SU-DHL-6 (cell line): Measurements from ENCODE around the gene SMARCD2.

Experiments
- H2AFZ ChIP-seq: fragments of 200-600 bp; sonication (generic); 2 replicates; pipeline ENCODE4 v1.6.1; 2014; ENCODE audit warnings: low read depth, mild to moderate bottlenecking, moderate library complexity, mixed read lengths, antibody characterized with exemption, low read length; ENCODE audit not compliant: severe bottlenecking
- H3F3A ChIP-seq: fragments of 200-600 bp; shearing (Covaris generic); 2 replicates; pipeline ENCODE4 v1.6.0; 2016; ENCODE audit warnings: antibody characterized with exemption, mild to moderate bottlenecking; ENCODE audit not compliant: insufficient read depth
- H3K27ac ChIP-seq: fragments of 200-600 bp; sonication (generic); 2 replicates; pipeline ENCODE4 v1.5.1; 2016; ENCODE audit warnings: low read depth, mild to moderate bottlenecking, low read length, moderate library complexity, mixed read lengths
- H3K27me3 ChIP-seq: fragments of 200-600 bp; sonication (generic), shearing (Covaris generic); 2 replicates; pipeline ENCODE4 v1.6.0; 2014; ENCODE audit warnings: mild to moderate bottlenecking, low read length
- H3K36me3 ChIP-seq: fragments of 200-600 bp; sonication (generic); 2 replicates; pipeline ENCODE4 v1.6.1; 2014; ENCODE audit warnings: mild to moderate bottlenecking, low read length, mixed read lengths
- H3K4me2 ChIP-seq: fragments of 300-600, 200-600 bp; shearing (Covaris generic), sonication (generic); 2 replicates; pipeline ENCODE4 v1.6.0; 2014; ENCODE audit warnings: low read length, low read depth, mild to moderate bottlenecking; ENCODE audit not compliant: poor library complexity, severe bottlenecking
- H3K4me3 ChIP-seq: fragments of 200-600 bp; sonication (generic); 2 replicates; pipeline ENCODE4 v1.5.1; 2014; ENCODE audit warnings: antibody characterized with exemption, low read length, mild to moderate bottlenecking, mixed read lengths; ENCODE audit not compliant: insufficient read depth, poor library complexity, severe bottlenecking
- H3K79me2 ChIP-seq: fragments of 200-600 bp; sonication (generic); 2 replicates; pipeline ENCODE4 v1.6.1; 2014; ENCODE audit warnings: mild to moderate bottlenecking, low read length, moderate library complexity; ENCODE audit not compliant: insufficient read depth
- H3K9ac ChIP-seq: fragments of 200-600 bp; sonication (generic); 2 replicates; pipeline ENCODE4 v1.7.0; 2014; ENCODE audit warnings: mild to moderate bottlenecking, low read length
- H3K9me2 ChIP-seq: fragments of 200-600 bp; sonication (generic); replicated peaks from 2 replicates; pipeline ENCODE4 v1.6.1; 2014; ENCODE audit warnings: low read length; ENCODE audit not compliant: insufficient read depth
- H3K9me3 ChIP-seq: fragments of 200-600 bp; sonication (generic); 2 replicates; pipeline ENCODE4 v1.6.1; 2014; ENCODE audit warnings: low read length, mixed read lengths; ENCODE audit not compliant: insufficient read depth
- H4K20me1 ChIP-seq: fragments of 200-600 bp; sonication (generic); 2 replicates; pipeline ENCODE4 v1.6.1; 2014; ENCODE audit warnings: low read depth, mild to moderate bottlenecking, antibody characterized with exemption, low read length, moderate library complexity, mixed read lengths
- CTCF ChIP-seq: fragments of 200-600 bp; sonication (generic); IDR thresholded peaks from one replicate; pipeline ENCODE4 v1.5.1; 2017; ENCODE audit warnings: antibody characterized with exemption, mild to moderate bottlenecking, low read length, moderate library complexity; ENCODE audit not compliant: insufficient read depth, poor library complexity, severe bottlenecking
- EZH2phosphoT487 ChIP-seq: fragments of 200-600 bp; sonication (generic), shearing (Covaris generic); conservative IDR thresholded peaks from 2 replicates; pipeline ENCODE4 v1.6.1; 2018; ENCODE audit warnings: mild to moderate bottlenecking, antibody characterized with exemption, low read length, moderate library complexity, mixed read lengths

SMARCD2 gene

GRCh38 chr17:63828936-63829335 is 13.5 kb downstream of the SMARCD2 start:
- Histone ChIP-seq H3K9ac (0 out of 2 replicates have a peak overlapping the region, but pooled peaks have one; percentile 88), H3K4me3 (no peak overlapping the region), H3K27ac (no peak overlapping the region), H3K9me3 (no peaks in the 10 kb centered on the region), H3K36me3 (0 out of 2 replicates have a peak, but pooled peaks cover 3% of the 10 kb centered on the region), H3K4me2 (peak overlapping the region; percentile 95), H2AFZ (no peak overlapping the region), H3K79me2 (peaks cover 41% of the 10 kb centered on the region), H3K9me2 (no peaks in the 10 kb centered on the region), H3F3A (no peaks in the 10 kb centered on the region), H3K27me3 (no peaks in the 10 kb centered on the region), H4K20me1 (no peaks in the 10 kb centered on the region)
- no peak for TF ChIP-seq CTCF
- no peak for TF ChIP-seq EZH2phosphoT487

- Histone ChIP-seq H3K9me2 (no peaks in the 10 kb centered on the region), H3K4me2 (peak overlapping the region; percentile 95), H3K9ac (peak overlapping the region; percentile 88), H4K20me1 (no peaks in the 10 kb centered on the region), H3K36me3 (0 out of 2 replicates have a peak, but pooled peaks cover 3% of the 10 kb centered on the region), H3K4me3 (peak overlapping the region; percentile 80), H3F3A (no peaks in the 10 kb centered on the region), H2AFZ (peak overlapping the region; percentile 85), H3K79me2 (peaks cover 41% of the 10 kb centered on the region), H3K27ac (peak overlapping the region; percentile 83), H3K9me3 (no peaks in the 10 kb centered on the region), H3K27me3 (no peaks in the 10 kb centered on the region)
- no peak for TF ChIP-seq CTCF
- TF ChIP-seq EZH2phosphoT487: no peak
These were observed 14.7 kb downstream of the SMARCD2 start for GRCh38 chr17:63827801-63828221.

GRCh38 chr17:63827002-63827800 is 15.3 kb downstream of the SMARCD2 start, which contains the start of the genes FTSJ3 and PSMC5:
Gene FTSJ3 (minus strand): TSS chr17:63827663. CDS start chr17:63826902, 761 bp downstream.
Gene PSMC5 (plus strand): TSS chr17:63827431. CDS start chr17:63827491, 60 bp downstream.
- Histone ChIP-seq H3K27me3 (no peaks in the 10 kb centered on the region), H2AFZ (peak within 1 kb of the TSS; percentile 85), H3K27ac (peak within 1 kb of the TSS; percentile 83), H3K4me3 (peak within 1 kb of the TSS; percentile 80), H3F3A (no peaks in the 10 kb centered on the region), H3K9me2 (no peaks in the 10 kb centered on the region), H3K79me2 (peaks cover 41% of the 10 kb centered on the region), H4K20me1 (no peaks in the 10 kb centered on the region), H3K9me3 (no peaks in the 10 kb centered on the region), H3K9ac (peak within 1 kb of the TSS; percentile 88), H3K36me3 (peaks cover 7% of the 10 kb centered on the region; the same call in 1 of the 2 replicates), H3K4me2 (peak within 1 kb of the TSS; percentile 95)
- peak; percentile 44 for TF ChIP-seq CTCF
- no peak for TF ChIP-seq EZH2phosphoT487
